ENCODE data around the gene CDH12. TPM values are rescaled to one million over a fixed set of nuclear protein-coding genes. Genes with fewer than 3 reads are reported as not detected.

The CDH12 gene
- total RNA-seq, 1 donor from 2014 or later, result not detected

GRCh38 chr5:21844960-21845359 lies 1008.2 kb downstream of the CDH12 start:
- DNase-seq (ENCODE audit: low read depth, low spot score), result no peak

DNA sequence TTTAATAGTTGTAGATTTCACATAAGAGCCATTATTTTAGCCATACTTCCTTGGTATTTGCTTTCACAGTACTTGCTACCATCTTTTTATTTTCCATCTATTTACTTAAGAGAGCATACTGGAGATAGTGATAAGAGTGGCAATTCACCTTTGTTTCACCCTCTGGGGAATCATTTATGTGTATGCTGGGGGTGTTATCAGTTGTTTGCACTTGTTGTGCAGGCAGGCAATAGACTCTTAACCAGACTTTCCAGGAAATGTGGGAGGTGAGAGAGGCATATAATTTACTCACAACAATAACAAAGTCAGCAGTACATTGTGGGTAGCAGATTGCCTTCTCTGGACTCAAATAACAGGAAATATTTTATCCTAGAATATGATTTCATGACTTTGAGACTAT lies 1018.3 kb downstream of the CDH12 start:
- DNase-seq (ENCODE audit: low read depth, low spot score), result no peak

GRCh38 chr5:21831145-21831787 lies 1021.9 kb downstream of the CDH12 start:
- no peak for DNase-seq (ENCODE audit: low read depth, low spot score)

GRCh38 chr5:21826884-21827283 lies 1026.3 kb downstream of the CDH12 start:
- DNase-seq (ENCODE audit: low read depth, low spot score), result no peak

GRCh38 chr5:21823588-21823987 lies 1029.6 kb downstream of the CDH12 start:
- DNase-seq (ENCODE audit: low read depth, low spot score), result no peak

DNA sequence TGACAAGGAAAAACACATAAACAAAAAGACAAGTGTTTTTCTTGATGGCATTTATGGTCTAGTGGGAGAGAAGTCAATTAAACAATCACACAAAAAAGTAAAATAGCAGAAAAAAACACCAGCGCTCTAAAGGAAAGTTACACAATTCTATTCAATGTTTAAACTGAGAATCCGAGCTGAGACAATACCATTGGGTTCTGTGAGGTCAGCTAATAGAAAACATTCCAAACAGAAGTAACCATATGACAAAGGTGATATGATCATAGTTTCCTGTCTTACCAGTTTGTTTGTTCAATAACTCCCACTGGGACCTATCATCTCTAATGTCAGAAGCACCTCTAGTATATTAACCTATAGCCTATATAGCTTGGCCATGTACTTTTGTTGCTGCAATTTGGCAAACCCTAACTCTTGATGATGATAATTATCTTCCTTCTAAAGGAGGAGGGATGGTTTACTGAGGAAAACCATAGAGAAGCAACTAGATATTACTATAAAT lies 1030.0 kb downstream of the CDH12 start:
- DNase-seq (ENCODE audit: low read depth, low spot score), result no peak

GRCh38 chr5:21820527-21820926 lies 1032.6 kb downstream of the CDH12 start:
- DNase-seq (ENCODE audit: low read depth, low spot score), result no peak

GRCh38 chr5:21818370-21818720 lies 1034.8 kb downstream of the CDH12 start:
- no peak for DNase-seq (ENCODE audit: low read depth, low spot score)

- DNase-seq (ENCODE audit: low read depth, low spot score), result no peak
Observed at GRCh38 chr5:21817668-21818369, 1035.3 kb downstream of the CDH12 start.

DNA sequence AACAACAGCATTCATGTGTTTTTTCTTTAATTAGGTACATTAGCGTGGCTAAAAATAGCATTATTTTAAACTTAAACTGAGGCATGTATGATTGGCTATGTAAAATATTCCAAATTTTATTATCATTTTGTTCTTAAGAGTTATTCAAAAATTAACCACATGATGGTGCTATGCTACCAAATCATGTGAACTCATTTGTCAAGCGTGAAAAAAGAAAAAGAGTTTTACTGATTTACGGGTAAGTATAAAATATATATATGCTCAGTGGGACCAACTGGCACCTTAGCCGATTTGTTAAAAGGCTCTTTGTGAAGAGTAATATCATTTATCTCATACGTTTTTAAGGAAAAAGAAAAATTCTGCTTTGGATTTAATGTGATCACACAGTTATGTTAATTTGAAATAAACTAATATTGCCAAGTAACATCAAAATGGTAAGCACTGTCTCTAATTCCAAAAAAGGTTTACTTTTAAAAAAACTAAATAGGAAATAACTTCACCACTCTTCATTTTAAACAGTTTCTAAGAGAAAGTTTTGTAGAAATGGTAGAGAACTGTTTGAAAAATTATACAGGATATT lies 1042.3 kb downstream of the CDH12 start:
- DNase-seq (ENCODE audit: low read depth, low spot score), result no peak

DNA sequence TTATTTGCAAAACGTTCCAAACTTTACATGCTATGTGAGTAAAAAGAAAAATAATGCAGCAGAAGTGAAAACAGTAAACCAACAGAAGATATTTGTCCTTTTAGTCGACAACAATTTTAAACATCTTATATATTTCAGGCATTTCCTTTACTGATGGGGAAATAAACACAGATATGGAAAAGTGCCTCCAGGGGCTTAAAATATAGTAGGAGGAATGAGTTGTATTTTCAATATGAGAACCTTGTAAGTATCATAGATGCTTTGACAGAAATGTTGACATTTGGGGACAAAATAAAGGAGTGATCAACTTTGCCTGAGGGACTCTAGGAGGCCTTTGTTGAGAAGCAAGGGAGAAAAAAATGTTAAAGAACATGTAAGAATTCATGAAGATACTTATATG lies 1043.5 kb downstream of the CDH12 start:
- no peak for DNase-seq (ENCODE audit: low read depth, low spot score)

DNA sequence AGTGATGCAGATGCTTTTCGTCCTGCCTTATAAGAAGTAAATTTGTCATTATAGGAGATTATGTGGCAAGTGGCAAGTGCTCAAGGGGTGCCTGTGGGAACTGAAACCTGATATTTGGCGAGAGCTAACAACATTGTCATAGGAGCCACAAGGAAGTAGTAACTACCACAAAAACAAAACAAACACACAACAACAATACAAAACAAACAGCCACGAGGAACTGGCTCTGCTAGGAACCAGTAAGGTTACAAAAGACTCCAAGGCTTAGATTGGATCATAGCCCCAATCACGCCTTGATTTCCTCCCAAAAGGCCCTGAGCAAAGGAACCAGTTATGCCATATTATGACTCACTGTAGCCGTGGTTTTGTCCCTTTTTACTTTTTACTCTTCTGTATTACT lies 1045.2 kb downstream of the CDH12 start:
- no peak for DNase-seq (ENCODE audit: low read depth, low spot score)

DNA sequence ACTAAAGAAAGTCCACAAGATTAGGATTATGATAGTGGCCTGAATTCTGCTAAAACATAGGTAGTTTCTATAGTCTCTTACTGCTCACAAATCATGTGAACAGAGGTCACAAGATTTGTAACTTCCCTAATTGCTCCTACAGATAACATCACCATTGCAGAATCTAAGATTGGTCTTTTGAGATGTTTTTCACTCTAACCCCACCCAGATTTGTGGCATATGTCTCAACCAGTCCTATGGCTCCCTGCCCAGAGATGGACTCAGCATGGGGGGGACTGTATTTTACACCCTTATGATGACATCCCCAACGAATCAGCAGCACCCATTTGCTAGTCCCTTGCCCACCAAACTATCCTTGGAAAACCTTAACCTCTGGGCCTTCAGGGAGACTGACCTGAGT lies 1046.2 kb downstream of the CDH12 start:
- no peak for DNase-seq (ENCODE audit: low read depth, low spot score)

GRCh38 chr5:21806271-21806670 lies 1046.9 kb downstream of the CDH12 start:
- no peak for DNase-seq (ENCODE audit: low read depth, low spot score)

- DNase-seq (ENCODE audit: low read depth, low spot score), result no peak
Observed at GRCh38 chr5:21802869-21803490, 1050.2 kb downstream of the CDH12 start.

DNA sequence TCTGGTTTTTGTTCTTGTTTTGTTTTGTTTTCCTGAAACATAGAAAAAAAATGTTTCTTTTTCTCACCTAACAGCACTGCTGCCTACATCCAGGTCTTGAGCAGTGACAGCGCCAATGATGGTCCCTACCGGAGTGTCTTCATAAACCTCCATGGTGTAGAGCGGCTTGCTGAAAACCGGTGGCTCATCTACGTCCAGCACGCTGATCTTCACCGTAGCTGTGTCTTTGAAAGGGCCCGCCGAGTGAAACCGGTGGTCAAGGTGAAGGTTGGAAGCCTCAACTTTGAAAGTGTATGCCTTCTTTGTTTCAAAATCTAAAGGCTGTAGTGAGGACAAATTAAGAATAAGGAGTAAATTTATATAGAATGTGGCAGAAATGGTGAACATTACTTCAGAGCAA lies 1051.0 kb downstream of the CDH12 start:
- no peak for DNase-seq (ENCODE audit: low read depth, low spot score)

DNA sequence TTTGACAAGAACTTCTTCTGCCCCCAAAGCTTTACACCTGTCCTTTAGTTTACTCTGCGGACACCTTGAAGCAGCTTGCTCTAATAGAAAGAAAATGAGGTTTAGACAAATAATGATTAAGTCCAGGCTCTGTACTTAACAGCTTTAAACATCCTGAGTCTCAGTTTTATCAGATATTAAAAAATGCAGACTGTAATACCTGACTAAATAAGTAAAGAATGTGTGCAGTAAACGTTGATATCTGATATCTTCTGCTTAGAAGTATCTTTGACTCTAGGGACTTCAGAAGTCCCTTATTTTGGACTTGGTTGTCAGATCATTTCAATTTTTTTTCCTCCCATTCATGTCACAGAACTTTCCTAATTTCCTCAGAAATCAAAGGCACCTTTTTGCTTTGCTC lies 1060.4 kb downstream of the CDH12 start:
- DNase-seq (ENCODE audit: low read depth, low spot score), result no peak

- DNase-seq (ENCODE audit: low read depth, low spot score), result no peak
Observed at GRCh38 chr5:21791304-21791703, 1061.8 kb downstream of the CDH12 start.

GRCh38 chr5:21784487-21784886 lies 1068.7 kb downstream of the CDH12 start:
- DNase-seq (ENCODE audit: low read depth, low spot score), result no peak

GRCh38 chr5:21783074-21783679 lies 1070.0 kb downstream of the CDH12 start:
- DNase-seq (ENCODE audit: low read depth, low spot score), result no peak

- DNase-seq (ENCODE audit: low read depth, low spot score), result no peak
Observed at GRCh38 chr5:21776466-21776865, 1076.7 kb downstream of the CDH12 start.

- DNase-seq (ENCODE audit: low read depth, low spot score), result no peak
Observed at GRCh38 chr5:21774801-21775200, 1078.3 kb downstream of the CDH12 start.

All from pulmonary artery endothelial cell (primary cell).